ENCODE results near the gene KIF1A. TPM values are rescaled to one million over a fixed set of nuclear protein-coding genes. Genes with fewer than 3 reads are reported as not detected.

The KIF1A gene
- total and polyA plus RNA-seq, 2 of the 8 experiments (the other 6 are each of a cell fraction or from before 2014, with no cell fraction given) = 61.3 to 281 TPM

DNA sequence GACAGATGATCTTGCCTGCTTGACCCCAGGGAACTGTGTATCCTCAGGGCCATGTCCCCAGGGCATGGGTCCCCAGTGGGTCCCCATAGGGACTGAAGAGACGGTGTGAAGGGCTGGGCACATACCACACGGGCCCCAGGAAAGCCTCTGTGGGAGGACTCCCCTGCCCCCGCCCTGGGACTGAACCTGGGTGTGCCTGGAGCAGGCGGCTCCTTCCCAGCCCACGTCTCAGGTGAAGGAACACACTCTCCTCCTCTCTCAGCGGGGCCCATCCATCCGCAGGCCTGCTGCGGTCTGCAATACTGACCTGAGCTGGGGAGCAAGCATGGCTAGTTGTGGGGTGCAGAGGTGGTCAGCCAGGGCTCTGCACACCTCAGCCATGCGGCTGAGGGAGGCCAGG is 45.2 kb downstream of the KIF1A start:
- H3K4me3 ChIP-seq (ENCODE audit: extremely low read depth in 1 of 4, insufficient read depth in 2 of 4, low read depth in 3 of 4, low read length in 4 of 4) = no peak overlapping the region
- peaks cover 20 to 36% of the 10 kb centered on the region in 2 experiments for H4K20me1 ChIP-seq (replicated peaks in 1 of 2; ENCODE audit: control insufficient read depth in 1 of 2, insufficient read depth in 2 of 2, low read length in 2 of 2)
- ChIA-PET CTCF (ENCODE audit: partially characterized antibody) (no interaction called here), POLR2A (ENCODE audit: partially characterized antibody) (interaction anchor here (1.8 to 20.0 kb wide), 5 partner anchors 9 to 64 kb away, joined by 4 to 291 read pairs (median 89); no protein-coding TSS in a partner anchor)
- peaks cover 0 to 2% (median 0%) of the 10 kb centered on the region in 4 experiments; a peak in 3 of 7 replicates for H3K4me1 ChIP-seq (replicated peaks in 1 of 4; ENCODE audit: control insufficient read depth in 3 of 4, insufficient read depth in 4 of 4, low read length in 3 of 4)
- H3K79me2 ChIP-seq (ENCODE audit: control insufficient read depth in 1 of 2, insufficient read depth in 2 of 2, low read length in 2 of 2) = peaks cover 0 to 7% of the 10 kb centered on the region in 2 experiments; a peak in 1 of 4 replicates
- H3K4me2 ChIP-seq (ENCODE audit: insufficient read depth in 1 of 2, low read depth in 2 of 2, low read length in 2 of 2) = no peak overlapping the region
- H4K8ac ChIP-seq (ENCODE audit: extremely low read depth, insufficient read depth, low read length) = no peak overlapping the region
- no peak overlapping the region for H2BK12ac ChIP-seq (ENCODE audit: low read depth, low read length)
- no peak overlapping the region for H4K91ac ChIP-seq (replicated peaks; ENCODE audit: insufficient read length, low read length)
- peaks cover 32 to 75% (median 61%) of the 10 kb centered on the region in 4 experiments for H3K36me3 ChIP-seq (ENCODE audit: control insufficient read depth in 2 of 4, insufficient read depth in 4 of 4, low read length in 3 of 4)
- DNase-seq (ENCODE audit: low read depth in 1 of 2, low spot score in 2 of 2) = no peak
- H2AFZ ChIP-seq (ENCODE audit: low read length) = no peak overlapping the region
- H3K14ac ChIP-seq (ENCODE audit: insufficient read length) = no peak overlapping the region
- no peak overlapping the region for H3K4ac ChIP-seq (replicated peaks; ENCODE audit: insufficient read length, low read depth, low read length)
- H3K27ac ChIP-seq (ENCODE audit: low read depth, low read length) = no peak overlapping the region
- H3K27me3 ChIP-seq (replicated peaks in 1 of 4; ENCODE audit: control insufficient read depth in 3 of 4, extremely low read depth in 1 of 4, insufficient read depth in 3 of 4, low read length in 3 of 4) = no peaks in the 10 kb centered on the region
- H3K9me3 ChIP-seq (ENCODE audit: insufficient read depth in 2 of 2, low read depth in 1 of 2, low read length in 1 of 2) = no peaks in the 10 kb centered on the region
- H3K23ac ChIP-seq (ENCODE audit: insufficient read length) = no peak overlapping the region
- H2BK120ac ChIP-seq (replicated peaks; ENCODE audit: low read depth, low read length) = no peak overlapping the region
- FAIRE-seq = no peak
- no peaks in the 10 kb centered on the region; the same call in 1 of the 2 replicates for H3K23me2 ChIP-seq (ENCODE audit: low read depth, low read length)
- H3K18ac ChIP-seq (ENCODE audit: extremely low read depth, low read length) = no peak overlapping the region
- H2BK20ac ChIP-seq (ENCODE audit: low read length) = no peak overlapping the region
- no peak overlapping the region for H2BK5ac ChIP-seq (ENCODE audit: low read depth, low read length)
- no peak overlapping the region for H4K5ac ChIP-seq (ENCODE audit: insufficient read length, low read depth, low read length)
- peaks cover 4% of the 10 kb centered on the region; the same call in 1 of the 2 replicates for H3K79me1 ChIP-seq (ENCODE audit: low read depth, low read length)
- no peak overlapping the region for H3K9ac ChIP-seq (replicated peaks in 1 of 4; ENCODE audit: extremely low read depth in 1 of 4, low read depth in 3 of 4, low read length in 3 of 4)
- 85% methylated on average over 9 of the region's 9 CpGs; no CpG with 5 or more reads in 1 of the 2 experiments for WGBS, 2 experiments (ENCODE audit: extremely low coverage in 1 of 2, insufficient coverage in 1 of 2, insufficient read length in 1 of 2, insufficient replicate concordance in 2 of 2, low coverage in 1 of 2, low lambda C conversion rate in 2 of 2, missing lambda C conversion rate in 1 of 2)
- H2AK5ac ChIP-seq (ENCODE audit: low read depth, low read length) = no peak overlapping the region
- H2BK15ac ChIP-seq (ENCODE audit: low read length) = no peak overlapping the region
- H3K56ac ChIP-seq (replicated peaks; ENCODE audit: insufficient read length, low read depth, low read length) = no peak overlapping the region
- TF ChIP-seq YY1 (IDR thresholded peaks at IDR 0.05; ENCODE audit: low read depth, low read length) (no peak), TCF12 (IDR thresholded peaks at IDR 0.05; ENCODE audit: low read depth, low read length) (no peak), SUZ12 (IDR thresholded peaks at IDR 0.05; ENCODE audit: low read length) (no peak), HDAC6 (IDR thresholded peaks at IDR 0.05; ENCODE audit: low read depth, low read length) (no peak), TAF7 (optimal IDR thresholded peaks at IDR 0.05; ENCODE audit: borderline replicate concordance, low read depth, low read length) (no peak), CHD2 (IDR thresholded peaks at IDR 0.05; ENCODE audit: low read length) (no peak), CBX5 (IDR thresholded peaks at IDR 0.05; ENCODE audit: low read depth, low read length) (no peak), BCL11A (IDR thresholded peaks at IDR 0.05; ENCODE audit: low read depth in 2 of 2, low read length in 2 of 2) (no peak), TEAD4 (IDR thresholded peaks at IDR 0.05; ENCODE audit: low read depth, low read length) (no peak), SIX5 (IDR thresholded peaks at IDR 0.05; ENCODE audit: low read depth, low read length) (no peak), KDM1A (IDR thresholded peaks at IDR 0.05; ENCODE audit: borderline replicate concordance, low read length) (no peak), GABPA (IDR thresholded peaks at IDR 0.05; ENCODE audit: borderline replicate concordance, insufficient read depth, low read length) (no peak)
- TF ChIP-seq, protein P1, sequence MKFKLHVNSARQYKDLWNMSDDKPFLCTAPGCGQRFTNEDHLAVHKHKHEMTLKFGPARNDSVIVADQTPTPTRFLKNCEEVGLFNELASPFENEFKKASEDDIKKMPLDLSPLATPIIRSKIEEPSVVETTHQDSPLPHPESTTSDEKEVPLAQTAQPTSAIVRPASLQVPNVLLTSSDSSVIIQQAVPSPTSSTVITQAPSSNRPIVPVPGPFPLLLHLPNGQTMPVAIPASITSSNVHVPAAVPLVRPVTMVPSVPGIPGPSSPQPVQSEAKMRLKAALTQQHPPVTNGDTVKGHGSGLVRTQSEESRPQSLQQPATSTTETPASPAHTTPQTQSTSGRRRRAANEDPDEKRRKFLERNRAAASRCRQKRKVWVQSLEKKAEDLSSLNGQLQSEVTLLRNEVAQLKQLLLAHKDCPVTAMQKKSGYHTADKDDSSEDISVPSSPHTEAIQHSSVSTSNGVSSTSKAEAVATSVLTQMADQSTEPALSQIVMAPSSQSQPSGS (IDR thresholded peaks at IDR 0.05; ENCODE audit: low read length) = no peak
